Activated CD4-positive, alpha-beta T cell treated with anti-CD3 and anti-CD28 coated beads for 1 hour (primary cell): ENCODE results near the gene RNF181.

Experiments used
- DNase-seq: peaks from one replicate; pipeline ENCODE4 v3.0.0-alpha.2; 2020

RNF181 gene

GRCh38 chr2:85619617-85620016, 24.1 kb downstream of the RNF181 start:
- DNase-seq: no peak

- no peak for DNase-seq
Measured at GRCh38 chr2:85621338-85621737, 25.8 kb downstream of the RNF181 start.

GRCh38 chr2:85623991-85624390, 28.4 kb downstream of the RNF181 start:
- DNase-seq: no peak

- DNase-seq: no peak
Measured at GRCh38 chr2:85628658-85629057, 33.1 kb downstream of the RNF181 start.

GRCh38 chr2:85631316-85631715, 35.8 kb downstream of the RNF181 start:
- no peak for DNase-seq

- no peak for DNase-seq
Measured at GRCh38 chr2:85635011-85635410, 39.5 kb downstream of the RNF181 start.

- no peak for DNase-seq
Measured at GRCh38 chr2:85635636-85636035, 40.1 kb downstream of the RNF181 start.

- DNase-seq: no peak
Measured at GRCh38 chr2:85642725-85643124, 47.2 kb downstream of the RNF181 start.

- DNase-seq: no peak
Measured at GRCh38 chr2:85644909-85645308, 49.4 kb downstream of the RNF181 start.

- no peak for DNase-seq
Measured at GRCh38 chr2:85646166-85646565, 50.6 kb downstream of the RNF181 start.
